WTC11 (cell line): Measurements from ENCODE around the gene GCKR. TPM values are rescaled to one million over a fixed set of nuclear protein-coding genes. Genes with fewer than 3 reads are reported as not detected.

Experiments used
- ATAC-seq: fragments of 200-7000 bp; cut with Tn5 transposase; 2 replicates; pipeline ENCODE4 v1.10.0; 2021; ENCODE audit warnings: mild to moderate bottlenecking, moderate library complexity
- CTCF ChIA-PET: fragments of 300-600 bp; sonication (Branson Sonifier 250); formaldehyde crosslinking; loops from one replicate; lab custom pipeline; 2021; ENCODE audit warnings: antibody characterized with exemption; lab: Charles Lee
- POLR2A ChIA-PET: fragments of 350-600 bp; sonication (Branson Sonifier 250); formaldehyde crosslinking; loops from one replicate; lab custom pipeline; 2021; ENCODE audit warnings: antibody characterized with exemption; lab: Charles Lee
- DNase-seq: peaks from one replicate; pipeline ENCODE4 v3.0.0; 2021; ENCODE audit warnings: low spot score
- H3K27ac Mint-ChIP-seq: 2 replicates; pipeline ENCODE4 v1.8.0; 2021; ENCODE audit warnings: mixed read lengths
- H3K27me3 Mint-ChIP-seq: 2 replicates; pipeline ENCODE4 v1.8.0; 2021; ENCODE audit warnings: low read depth, mild to moderate bottlenecking, moderate library complexity, mixed read lengths
- H3K36me3 Mint-ChIP-seq: 2 replicates; pipeline ENCODE4 v1.8.0; 2021; ENCODE audit warnings: mixed read lengths
- H3K4me1 Mint-ChIP-seq: 2 replicates; pipeline ENCODE4 v1.8.0; 2022; ENCODE audit warnings: mixed read lengths
- H3K4me3 Mint-ChIP-seq: 2 replicates; pipeline ENCODE4 v1.8.0; 2021; ENCODE audit warnings: mild to moderate bottlenecking, moderate library complexity, mixed read lengths
- H3K9me3 Mint-ChIP-seq: 2 replicates; pipeline ENCODE4 v1.8.0; 2021; ENCODE audit warnings: mixed read lengths
- CREM ChIP-seq: sonication (generic); formaldehyde crosslinking; IDR thresholded peaks from 2 replicates; pipeline ENCODE4 v1.8.1; 2022; ENCODE audit warnings: mild to moderate bottlenecking, missing genetic modification reagents, moderate library complexity
- GRHL2 ChIP-seq: fragments of 250-450 bp; sonication (Bioruptor Pico); IDR thresholded peaks from 2 replicates; pipeline ENCODE4 v1.8.0; 2022; ENCODE audit warnings: mild to moderate bottlenecking, moderate library complexity; ENCODE audit not compliant: insufficient replicate concordance, severe bottlenecking
- HMGA2 ChIP-seq: fragments of 250-450 bp; sonication (Bioruptor Pico); IDR thresholded peaks from 2 replicates; pipeline ENCODE4 v1.4.0; 2021; ENCODE audit warnings: mild to moderate bottlenecking, moderate library complexity
- MYBL2 ChIP-seq: sonication (generic); formaldehyde crosslinking; IDR thresholded peaks from 2 replicates; pipeline ENCODE4 v1.8.1; 2023; ENCODE audit warnings: mild to moderate bottlenecking, moderate library complexity, missing genetic modification reagents
- NFYB ChIP-seq: sonication (generic); formaldehyde crosslinking; conservative IDR thresholded peaks from 2 replicates; pipeline ENCODE4 v1.8.0; 2022; ENCODE audit warnings: low read depth, missing genetic modification reagents
- NR1H2 ChIP-seq: sonication (generic); formaldehyde crosslinking; IDR thresholded peaks from 2 replicates; pipeline ENCODE4 v1.9.0; 2021; ENCODE audit warnings: mild to moderate bottlenecking, moderate library complexity, missing genetic modification reagents
- PRRX2 ChIP-seq: fragments of 250-450 bp; sonication (Bioruptor Pico); IDR thresholded peaks from 2 replicates; pipeline ENCODE4 v1.8.0; 2021; ENCODE audit warnings: mild to moderate bottlenecking
- TP53 ChIP-seq: sonication (generic); formaldehyde crosslinking; IDR thresholded peaks from 2 replicates; pipeline ENCODE4 v1.8.1; 2023; ENCODE audit warnings: mild to moderate bottlenecking, missing genetic modification reagents
- ZNF121 ChIP-seq: sonication (generic); formaldehyde crosslinking; IDR thresholded peaks from 2 replicates; pipeline ENCODE4 v1.8.0; 2023; ENCODE audit warnings: missing genetic modification reagents
- ZNF138 ChIP-seq: sonication (generic); formaldehyde crosslinking; conservative IDR thresholded peaks from 2 replicates; pipeline ENCODE4 v1.8.1; 2022; ENCODE audit warnings: mild to moderate bottlenecking, moderate library complexity, missing genetic modification reagents
- ZNF219 ChIP-seq: sonication (generic); formaldehyde crosslinking; IDR thresholded peaks from 2 replicates; pipeline ENCODE4 v1.8.0; 2023; ENCODE audit warnings: missing genetic modification reagents, mild to moderate bottlenecking, borderline replicate concordance
- ZNF396 ChIP-seq: fragments of 250-450 bp; sonication (Bioruptor Pico); IDR thresholded peaks from 2 replicates; pipeline ENCODE4 v1.8.0; 2021; ENCODE audit warnings: mild to moderate bottlenecking, moderate library complexity, borderline replicate concordance
- total RNA-seq: library from RNA; stranded (reverse); gene quantifications from 3 replicates; pipeline ENCODE4 v1.2.3, GENCODE V29; 2021
- TF ChIP-seq, protein P1 (sequence below): sonication (generic); formaldehyde crosslinking; IDR thresholded peaks from 2 replicates; pipeline ENCODE4 v1.8.0; 2022; ENCODE audit warnings: mild to moderate bottlenecking, missing genetic modification reagents
- TF ChIP-seq, protein P2 (sequence below): sonication (generic); formaldehyde crosslinking; IDR thresholded peaks from 2 replicates; pipeline ENCODE4 v1.8.1; 2022; ENCODE audit warnings: missing genetic modification reagents, borderline replicate concordance
- TF ChIP-seq, protein P3 (sequence below): fragments of 250-450 bp; sonication (Bioruptor Pico); IDR thresholded peaks from 2 replicates; pipeline ENCODE4 v1.9.0; 2021; ENCODE audit warnings: mild to moderate bottlenecking
- TF ChIP-seq, protein P4 (sequence below): sonication (generic); formaldehyde crosslinking; IDR thresholded peaks from 2 replicates; pipeline ENCODE4 v1.8.0; 2022; ENCODE audit warnings: mild to moderate bottlenecking, missing genetic modification reagents
- TF ChIP-seq, protein P5 (sequence below): sonication (generic); formaldehyde crosslinking; IDR thresholded peaks from 2 replicates; pipeline ENCODE4 v1.8.0; 2023; ENCODE audit warnings: mild to moderate bottlenecking, missing genetic modification reagents
- TF ChIP-seq, protein P6 (sequence below): fragments of 250-450 bp; sonication (Bioruptor Pico); IDR thresholded peaks from 2 replicates; pipeline ENCODE4 v1.9.0; 2021; ENCODE audit warnings: moderate library complexity, mild to moderate bottlenecking, inconsistent platforms, borderline replicate concordance
- TF ChIP-seq, protein P7 (sequence below): fragments of 250-450 bp; sonication (Bioruptor Pico); IDR thresholded peaks from 2 replicates; pipeline ENCODE4 v1.9.0; 2021; ENCODE audit warnings: mild to moderate bottlenecking
- TF ChIP-seq, protein P8 (sequence below): fragments of 250-450 bp; sonication (Bioruptor Pico); IDR thresholded peaks from 2 replicates; pipeline ENCODE4 v1.8.0; 2021; ENCODE audit warnings: mild to moderate bottlenecking

Gene GCKR
- total RNA-seq, 1 experiment from 2014 or later = 0.72 TPM

DNA sequence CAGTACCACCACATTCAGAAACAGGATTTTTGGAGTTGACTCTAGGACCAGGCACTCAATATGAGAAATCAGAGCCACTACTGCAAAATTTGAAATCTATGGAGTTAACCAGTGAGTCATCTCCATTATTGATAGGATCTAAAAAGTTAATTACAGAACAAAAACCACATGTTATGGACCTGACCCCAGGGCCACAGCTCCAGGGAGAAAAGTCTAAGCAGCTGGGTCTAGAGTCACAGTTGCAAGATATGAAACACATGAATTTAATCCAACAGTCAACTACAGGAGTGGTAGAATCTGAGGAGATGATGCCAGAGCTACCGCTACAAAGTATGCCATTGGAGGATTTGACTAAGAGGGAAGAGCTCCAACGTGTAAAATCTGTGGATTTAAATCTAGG is 72.8 kb downstream of the GCKR start:
- peaks cover 98% of the 10 kb centered on the region for H3K27me3 Mint-ChIP-seq
- no peak for ATAC-seq
- no peak overlapping the region for H3K4me3 Mint-ChIP-seq

DNA sequence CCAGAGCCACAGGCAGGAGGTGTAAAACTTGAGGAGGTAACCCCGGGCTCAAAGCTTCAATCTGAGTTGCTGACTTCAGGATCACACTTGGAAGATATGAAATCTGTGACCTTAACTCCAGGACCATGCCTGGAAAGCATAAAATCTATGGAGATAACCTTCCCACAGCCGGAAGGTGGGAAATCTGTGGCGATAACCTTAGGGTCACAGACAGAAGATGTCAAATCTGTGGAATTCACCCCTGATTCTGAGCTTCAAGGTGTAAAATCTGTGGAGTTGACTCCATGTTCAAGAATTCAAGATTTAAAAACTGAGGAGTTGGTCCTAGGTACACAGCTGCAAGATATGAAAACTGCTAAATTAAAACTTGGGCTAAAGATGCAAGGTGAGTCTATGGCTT is 74.6 kb downstream of the GCKR start:
- no peaks in the 10 kb centered on the region for H3K4me1 Mint-ChIP-seq
- H3K4me3 Mint-ChIP-seq = no peak overlapping the region
- ChIA-PET CTCF (no interaction called here), POLR2A (no interaction called here)
- DNase-seq = no peak
- H3K36me3 Mint-ChIP-seq = no peaks in the 10 kb centered on the region; the same call in 1 of the 2 replicates
- no peak overlapping the region for H3K27ac Mint-ChIP-seq
- no peak for ATAC-seq
- H3K27me3 Mint-ChIP-seq = peaks cover 100% of the 10 kb centered on the region
- peaks cover 31% of the 10 kb centered on the region for H3K9me3 Mint-ChIP-seq
- TF ChIP-seq, protein P1, sequence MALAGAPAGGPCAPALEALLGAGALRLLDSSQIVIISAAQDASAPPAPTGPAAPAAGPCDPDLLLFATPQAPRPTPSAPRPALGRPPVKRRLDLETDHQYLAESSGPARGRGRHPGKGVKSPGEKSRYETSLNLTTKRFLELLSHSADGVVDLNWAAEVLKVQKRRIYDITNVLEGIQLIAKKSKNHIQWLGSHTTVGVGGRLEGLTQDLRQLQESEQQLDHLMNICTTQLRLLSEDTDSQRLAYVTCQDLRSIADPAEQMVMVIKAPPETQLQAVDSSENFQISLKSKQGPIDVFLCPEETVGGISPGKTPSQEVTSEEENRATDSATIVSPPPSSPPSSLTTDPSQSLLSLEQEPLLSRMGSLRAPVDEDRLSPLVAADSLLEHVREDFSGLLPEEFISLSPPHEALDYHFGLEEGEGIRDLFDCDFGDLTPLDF (CRISPR knock-in tag) = no peak
- TF ChIP-seq, protein P2, sequence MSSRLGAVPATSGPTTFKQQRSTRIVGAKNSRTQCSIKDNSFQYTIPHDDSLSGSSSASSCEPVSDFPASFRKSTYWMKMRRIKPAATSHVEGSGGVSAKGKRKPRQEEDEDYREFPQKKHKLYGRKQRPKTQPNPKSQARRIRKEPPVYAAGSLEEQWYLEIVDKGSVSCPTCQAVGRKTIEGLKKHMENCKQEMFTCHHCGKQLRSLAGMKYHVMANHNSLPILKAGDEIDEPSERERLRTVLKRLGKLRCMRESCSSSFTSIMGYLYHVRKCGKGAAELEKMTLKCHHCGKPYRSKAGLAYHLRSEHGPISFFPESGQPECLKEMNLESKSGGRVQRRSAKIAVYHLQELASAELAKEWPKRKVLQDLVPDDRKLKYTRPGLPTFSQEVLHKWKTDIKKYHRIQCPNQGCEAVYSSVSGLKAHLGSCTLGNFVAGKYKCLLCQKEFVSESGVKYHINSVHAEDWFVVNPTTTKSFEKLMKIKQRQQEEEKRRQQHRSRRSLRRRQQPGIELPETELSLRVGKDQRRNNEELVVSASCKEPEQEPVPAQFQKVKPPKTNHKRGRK (CRISPR knock-in tag) = no peak
- TF ChIP-seq NFYB = no peak
- TF ChIP-seq, protein P3, sequence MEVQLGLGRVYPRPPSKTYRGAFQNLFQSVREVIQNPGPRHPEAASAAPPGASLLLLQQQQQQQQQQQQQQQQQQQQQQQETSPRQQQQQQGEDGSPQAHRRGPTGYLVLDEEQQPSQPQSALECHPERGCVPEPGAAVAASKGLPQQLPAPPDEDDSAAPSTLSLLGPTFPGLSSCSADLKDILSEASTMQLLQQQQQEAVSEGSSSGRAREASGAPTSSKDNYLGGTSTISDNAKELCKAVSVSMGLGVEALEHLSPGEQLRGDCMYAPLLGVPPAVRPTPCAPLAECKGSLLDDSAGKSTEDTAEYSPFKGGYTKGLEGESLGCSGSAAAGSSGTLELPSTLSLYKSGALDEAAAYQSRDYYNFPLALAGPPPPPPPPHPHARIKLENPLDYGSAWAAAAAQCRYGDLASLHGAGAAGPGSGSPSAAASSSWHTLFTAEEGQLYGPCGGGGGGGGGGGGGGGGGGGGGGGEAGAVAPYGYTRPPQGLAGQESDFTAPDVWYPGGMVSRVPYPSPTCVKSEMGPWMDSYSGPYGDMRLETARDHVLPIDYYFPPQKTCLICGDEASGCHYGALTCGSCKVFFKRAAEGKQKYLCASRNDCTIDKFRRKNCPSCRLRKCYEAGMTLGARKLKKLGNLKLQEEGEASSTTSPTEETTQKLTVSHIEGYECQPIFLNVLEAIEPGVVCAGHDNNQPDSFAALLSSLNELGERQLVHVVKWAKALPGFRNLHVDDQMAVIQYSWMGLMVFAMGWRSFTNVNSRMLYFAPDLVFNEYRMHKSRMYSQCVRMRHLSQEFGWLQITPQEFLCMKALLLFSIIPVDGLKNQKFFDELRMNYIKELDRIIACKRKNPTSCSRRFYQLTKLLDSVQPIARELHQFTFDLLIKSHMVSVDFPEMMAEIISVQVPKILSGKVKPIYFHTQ (CRISPR knock-in tag) = no peak
- no peak for TF ChIP-seq CREM (CRISPR knock-in tag)
- TF ChIP-seq, protein P4, sequence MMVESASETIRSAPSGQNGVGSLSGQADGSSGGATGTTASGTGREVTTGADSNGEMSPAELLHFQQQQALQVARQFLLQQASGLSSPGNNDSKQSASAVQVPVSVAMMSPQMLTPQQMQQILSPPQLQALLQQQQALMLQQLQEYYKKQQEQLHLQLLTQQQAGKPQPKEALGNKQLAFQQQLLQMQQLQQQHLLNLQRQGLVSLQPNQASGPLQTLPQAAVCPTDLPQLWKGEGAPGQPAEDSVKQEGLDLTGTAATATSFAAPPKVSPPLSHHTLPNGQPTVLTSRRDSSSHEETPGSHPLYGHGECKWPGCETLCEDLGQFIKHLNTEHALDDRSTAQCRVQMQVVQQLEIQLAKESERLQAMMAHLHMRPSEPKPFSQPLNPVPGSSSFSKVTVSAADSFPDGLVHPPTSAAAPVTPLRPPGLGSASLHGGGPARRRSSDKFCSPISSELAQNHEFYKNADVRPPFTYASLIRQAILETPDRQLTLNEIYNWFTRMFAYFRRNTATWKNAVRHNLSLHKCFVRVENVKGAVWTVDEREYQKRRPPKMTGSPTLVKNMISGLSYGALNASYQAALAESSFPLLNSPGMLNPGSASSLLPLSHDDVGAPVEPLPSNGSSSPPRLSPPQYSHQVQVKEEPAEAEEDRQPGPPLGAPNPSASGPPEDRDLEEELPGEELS = no peak
- TF ChIP-seq, protein P5, sequence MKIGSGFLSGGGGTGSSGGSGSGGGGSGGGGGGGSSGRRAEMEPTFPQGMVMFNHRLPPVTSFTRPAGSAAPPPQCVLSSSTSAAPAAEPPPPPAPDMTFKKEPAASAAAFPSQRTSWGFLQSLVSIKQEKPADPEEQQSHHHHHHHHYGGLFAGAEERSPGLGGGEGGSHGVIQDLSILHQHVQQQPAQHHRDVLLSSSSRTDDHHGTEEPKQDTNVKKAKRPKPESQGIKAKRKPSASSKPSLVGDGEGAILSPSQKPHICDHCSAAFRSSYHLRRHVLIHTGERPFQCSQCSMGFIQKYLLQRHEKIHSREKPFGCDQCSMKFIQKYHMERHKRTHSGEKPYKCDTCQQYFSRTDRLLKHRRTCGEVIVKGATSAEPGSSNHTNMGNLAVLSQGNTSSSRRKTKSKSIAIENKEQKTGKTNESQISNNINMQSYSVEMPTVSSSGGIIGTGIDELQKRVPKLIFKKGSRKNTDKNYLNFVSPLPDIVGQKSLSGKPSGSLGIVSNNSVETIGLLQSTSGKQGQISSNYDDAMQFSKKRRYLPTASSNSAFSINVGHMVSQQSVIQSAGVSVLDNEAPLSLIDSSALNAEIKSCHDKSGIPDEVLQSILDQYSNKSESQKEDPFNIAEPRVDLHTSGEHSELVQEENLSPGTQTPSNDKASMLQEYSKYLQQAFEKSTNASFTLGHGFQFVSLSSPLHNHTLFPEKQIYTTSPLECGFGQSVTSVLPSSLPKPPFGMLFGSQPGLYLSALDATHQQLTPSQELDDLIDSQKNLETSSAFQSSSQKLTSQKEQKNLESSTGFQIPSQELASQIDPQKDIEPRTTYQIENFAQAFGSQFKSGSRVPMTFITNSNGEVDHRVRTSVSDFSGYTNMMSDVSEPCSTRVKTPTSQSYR (CRISPR knock-in tag) = no peak
- TF ChIP-seq ZNF219 = no peak
- TF ChIP-seq ZNF121 (CRISPR knock-in tag) = no peak
- TF ChIP-seq, protein P6, sequence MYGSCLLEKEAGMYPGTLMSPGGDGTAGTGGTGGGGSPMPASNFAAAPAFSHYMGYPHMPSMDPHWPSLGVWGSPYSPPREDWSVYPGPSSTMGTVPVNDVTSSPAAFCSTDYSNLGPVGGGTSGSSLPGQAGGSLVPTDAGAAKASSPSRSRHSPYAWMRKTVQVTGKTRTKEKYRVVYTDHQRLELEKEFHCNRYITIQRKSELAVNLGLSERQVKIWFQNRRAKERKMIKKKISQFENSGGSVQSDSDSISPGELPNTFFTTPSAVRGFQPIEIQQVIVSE = no peak

More for the DNA sequence above, 72.8 kb downstream of the GCKR start:
- ChIA-PET CTCF (no interaction called here), POLR2A (no interaction called here)
- Mint-ChIP-seq H3K4me1 (no peaks in the 10 kb centered on the region), H3K27ac (no peak overlapping the region), H3K9me3 (peaks cover 22% of the 10 kb centered on the region), H3K36me3 (no peaks in the 10 kb centered on the region; the same call in 1 of the 2 replicates)
- DNase-seq = no peak
- TF ChIP-seq, protein P7, sequence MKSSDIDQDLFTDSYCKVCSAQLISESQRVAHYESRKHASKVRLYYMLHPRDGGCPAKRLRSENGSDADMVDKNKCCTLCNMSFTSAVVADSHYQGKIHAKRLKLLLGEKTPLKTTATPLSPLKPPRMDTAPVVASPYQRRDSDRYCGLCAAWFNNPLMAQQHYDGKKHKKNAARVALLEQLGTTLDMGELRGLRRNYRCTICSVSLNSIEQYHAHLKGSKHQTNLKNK (CRISPR knock-in tag) = no peak
- TF ChIP-seq HMGA2 (CRISPR knock-in tag) (no peak), NR1H2 (no peak), MYBL2 (CRISPR knock-in tag) (no peak), TP53 (CRISPR knock-in tag) (no peak), CREM (CRISPR knock-in tag) (no peak), ZNF138 (CRISPR knock-in tag) (no peak), GRHL2 (no peak), ZNF396 (CRISPR knock-in tag) (no peak), PRRX2 (CRISPR knock-in tag) (no peak)
- TF ChIP-seq, protein P2 (CRISPR knock-in tag) = no peak
- TF ChIP-seq, protein P8, sequence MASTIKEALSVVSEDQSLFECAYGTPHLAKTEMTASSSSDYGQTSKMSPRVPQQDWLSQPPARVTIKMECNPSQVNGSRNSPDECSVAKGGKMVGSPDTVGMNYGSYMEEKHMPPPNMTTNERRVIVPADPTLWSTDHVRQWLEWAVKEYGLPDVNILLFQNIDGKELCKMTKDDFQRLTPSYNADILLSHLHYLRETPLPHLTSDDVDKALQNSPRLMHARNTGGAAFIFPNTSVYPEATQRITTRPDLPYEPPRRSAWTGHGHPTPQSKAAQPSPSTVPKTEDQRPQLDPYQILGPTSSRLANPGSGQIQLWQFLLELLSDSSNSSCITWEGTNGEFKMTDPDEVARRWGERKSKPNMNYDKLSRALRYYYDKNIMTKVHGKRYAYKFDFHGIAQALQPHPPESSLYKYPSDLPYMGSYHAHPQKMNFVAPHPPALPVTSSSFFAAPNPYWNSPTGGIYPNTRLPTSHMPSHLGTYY (CRISPR knock-in tag) = no peak
- TF ChIP-seq, protein P1 (CRISPR knock-in tag) = no peak
